Measurements from ENCODE around the gene UBD.

Gene UBD

DNA sequence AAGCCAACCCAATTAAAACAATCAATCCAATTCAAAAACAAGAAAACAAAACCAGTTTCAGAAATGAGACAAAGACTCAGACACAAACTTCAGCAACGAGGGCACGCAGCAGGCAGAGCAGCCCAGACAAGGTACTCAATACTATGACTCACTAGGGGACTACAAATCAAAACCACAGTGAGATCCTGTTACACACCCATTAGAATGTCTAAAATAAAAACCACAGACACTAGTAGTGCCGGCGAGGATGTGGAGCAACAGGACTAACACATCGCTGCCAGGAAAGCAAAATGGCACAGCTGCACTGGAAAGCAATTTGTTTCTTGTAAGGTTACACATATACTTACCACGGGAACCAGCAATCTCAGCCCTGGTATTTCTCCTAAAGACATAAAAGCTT, 43.4 kb downstream of the UBD start:
- peak; percentile 94 for DNase-seq
- in situ Hi-C loops (cut with HindIII; ENCODE audit: low pct_ligation_motif_present, low sequenced_read_pairs) = no loop called here
- Histone ChIP-seq H3K27me3 (replicated peaks) (no peaks in the 10 kb centered on the region), H3K27ac (peak overlapping the region; percentile 67), H3K4me3 (ENCODE audit: low read depth, low read length) (no peak overlapping the region), H3K36me3 (replicated peaks) (no peaks in the 10 kb centered on the region)
- TF ChIP-seq, protein P1, sequence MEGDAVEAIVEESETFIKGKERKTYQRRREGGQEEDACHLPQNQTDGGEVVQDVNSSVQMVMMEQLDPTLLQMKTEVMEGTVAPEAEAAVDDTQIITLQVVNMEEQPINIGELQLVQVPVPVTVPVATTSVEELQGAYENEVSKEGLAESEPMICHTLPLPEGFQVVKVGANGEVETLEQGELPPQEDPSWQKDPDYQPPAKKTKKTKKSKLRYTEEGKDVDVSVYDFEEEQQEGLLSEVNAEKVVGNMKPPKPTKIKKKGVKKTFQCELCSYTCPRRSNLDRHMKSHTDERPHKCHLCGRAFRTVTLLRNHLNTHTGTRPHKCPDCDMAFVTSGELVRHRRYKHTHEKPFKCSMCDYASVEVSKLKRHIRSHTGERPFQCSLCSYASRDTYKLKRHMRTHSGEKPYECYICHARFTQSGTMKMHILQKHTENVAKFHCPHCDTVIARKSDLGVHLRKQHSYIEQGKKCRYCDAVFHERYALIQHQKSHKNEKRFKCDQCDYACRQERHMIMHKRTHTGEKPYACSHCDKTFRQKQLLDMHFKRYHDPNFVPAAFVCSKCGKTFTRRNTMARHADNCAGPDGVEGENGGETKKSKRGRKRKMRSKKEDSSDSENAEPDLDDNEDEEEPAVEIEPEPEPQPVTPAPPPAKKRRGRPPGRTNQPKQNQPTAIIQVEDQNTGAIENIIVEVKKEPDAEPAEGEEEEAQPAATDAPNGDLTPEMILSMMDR (IDR thresholded peaks at IDR 0.05; ENCODE audit: low read depth, low read length, missing control alignments) = no peak

DNA sequence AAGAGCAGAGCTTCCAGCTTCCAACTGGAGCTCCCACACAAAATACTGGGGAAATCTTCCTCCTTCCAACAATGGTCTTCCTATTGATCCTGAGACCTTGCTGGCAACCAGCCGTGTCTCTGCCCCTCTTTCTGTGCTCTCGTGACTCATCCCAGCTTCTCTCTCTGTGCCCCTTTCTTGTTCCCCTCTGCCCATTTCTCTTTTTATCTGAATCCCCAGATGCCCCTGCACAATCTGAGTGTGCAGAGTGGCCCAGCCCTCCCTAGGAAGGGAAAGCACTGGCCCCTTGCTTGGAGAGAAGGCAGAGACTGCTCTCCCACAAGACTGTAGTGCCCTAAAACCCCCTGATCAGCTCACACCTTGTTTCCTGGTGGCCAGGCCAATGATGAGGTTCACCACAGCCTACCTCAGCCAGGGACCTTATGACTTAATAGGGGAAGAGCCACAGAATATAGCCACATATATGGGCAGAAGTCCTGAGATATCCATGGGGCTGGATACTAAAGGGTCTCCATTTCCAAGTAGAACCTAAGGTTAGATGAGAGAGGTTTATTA, 48.7 kb downstream of the UBD start:
- TF ChIP-seq, protein P1 (IDR thresholded peaks at IDR 0.05; ENCODE audit: low read depth, low read length, missing control alignments) = no peak
- no peak overlapping the region for H3K4me3 ChIP-seq (ENCODE audit: low read depth, low read length)
- H3K27ac ChIP-seq = no peak overlapping the region
- H3K36me3 ChIP-seq (replicated peaks) = no peaks in the 10 kb centered on the region
- H3K27me3 ChIP-seq (replicated peaks) = no peaks in the 10 kb centered on the region
- in situ Hi-C loops (cut with HindIII; ENCODE audit: low pct_ligation_motif_present, low sequenced_read_pairs) = no loop called here
- no peak for DNase-seq

DNA sequence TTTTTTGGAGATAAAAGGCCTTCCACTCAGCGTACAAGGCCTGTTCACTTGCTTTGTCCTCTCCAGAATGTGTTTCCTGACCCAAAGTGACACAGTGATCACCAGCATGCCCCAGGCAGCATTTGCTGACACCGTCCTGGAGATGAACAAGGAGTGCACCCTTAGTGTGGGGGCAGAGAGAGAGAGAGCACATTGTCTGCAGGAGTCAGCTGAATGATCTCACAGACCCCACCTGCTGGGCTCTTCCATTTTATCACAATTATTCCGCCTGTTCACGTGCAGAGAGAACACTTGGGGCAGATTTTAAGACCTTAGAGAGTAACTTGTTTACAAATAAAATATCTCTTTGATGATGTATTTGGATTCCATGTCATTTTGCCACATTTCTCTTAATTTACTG, 49.3 kb downstream of the UBD start:
- in situ Hi-C loops (cut with HindIII; ENCODE audit: low pct_ligation_motif_present, low sequenced_read_pairs) = no loop called here
- DNase-seq = no peak
- H3K4me3 ChIP-seq (ENCODE audit: low read depth, low read length) = no peak overlapping the region
- no peaks in the 10 kb centered on the region for H3K27me3 ChIP-seq (replicated peaks)
- H3K36me3 ChIP-seq (replicated peaks) = no peaks in the 10 kb centered on the region
- TF ChIP-seq, protein P1 (IDR thresholded peaks at IDR 0.05; ENCODE audit: low read depth, low read length, missing control alignments) = peak; percentile 25
- no peak overlapping the region for H3K27ac ChIP-seq

DNA sequence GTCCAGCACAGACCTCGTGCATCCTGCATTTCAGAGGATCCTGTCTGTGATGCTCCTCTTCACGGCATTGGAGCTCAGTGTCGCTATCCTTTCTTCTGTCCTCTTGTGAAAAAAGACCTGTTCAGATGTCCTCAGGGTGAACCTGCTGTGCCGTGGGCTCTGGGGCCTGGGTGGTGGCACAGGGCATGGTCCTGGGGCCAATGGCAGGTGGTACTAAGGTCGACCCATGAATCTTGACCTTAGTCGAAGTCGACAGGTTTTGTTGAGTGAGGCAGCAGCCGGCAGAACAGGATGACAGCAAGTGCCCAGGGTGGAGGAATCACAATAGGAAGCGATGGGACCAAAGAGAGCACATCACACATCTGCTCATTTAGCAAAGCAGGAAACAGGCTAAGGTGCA, 49.8 kb downstream of the UBD start:
- Histone ChIP-seq H3K36me3 (replicated peaks) (no peaks in the 10 kb centered on the region), H3K4me3 (ENCODE audit: low read depth, low read length) (no peak overlapping the region), H3K27me3 (replicated peaks) (no peaks in the 10 kb centered on the region), H3K27ac (no peak overlapping the region)
- TF ChIP-seq, protein P1 (IDR thresholded peaks at IDR 0.05; ENCODE audit: low read depth, low read length, missing control alignments) = no peak
- in situ Hi-C loops (cut with HindIII; ENCODE audit: low pct_ligation_motif_present, low sequenced_read_pairs) = no loop called here
- no peak for DNase-seq

DNA sequence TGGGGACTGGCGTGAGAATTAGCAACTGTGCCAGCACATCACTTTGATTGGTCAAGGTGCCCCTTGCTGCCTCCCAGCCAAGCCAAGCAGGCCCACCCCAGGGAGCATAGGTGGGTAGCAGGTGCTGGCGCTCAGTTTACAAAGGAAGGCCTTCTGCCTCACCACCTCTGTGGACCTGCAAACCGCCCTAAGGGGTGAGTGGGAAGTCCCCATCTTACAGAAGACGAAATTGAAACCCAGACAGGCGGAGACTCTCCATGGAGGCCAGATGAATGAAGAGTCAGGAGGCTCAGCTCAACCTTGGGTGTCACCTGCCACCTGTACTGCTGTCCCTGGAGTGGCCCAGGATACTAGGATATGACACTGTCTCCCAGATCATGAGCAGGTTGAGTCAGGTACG, 50.3 kb downstream of the UBD start:
- Histone ChIP-seq H3K4me3 (ENCODE audit: low read depth, low read length) (no peak overlapping the region), H3K27ac (no peak overlapping the region), H3K27me3 (replicated peaks) (no peaks in the 10 kb centered on the region), H3K36me3 (replicated peaks) (no peaks in the 10 kb centered on the region)
- DNase-seq = no peak
- TF ChIP-seq, protein P1 (IDR thresholded peaks at IDR 0.05; ENCODE audit: low read depth, low read length, missing control alignments) = no peak
- in situ Hi-C loops (cut with HindIII; ENCODE audit: low pct_ligation_motif_present, low sequenced_read_pairs) = no loop called here

DNA sequence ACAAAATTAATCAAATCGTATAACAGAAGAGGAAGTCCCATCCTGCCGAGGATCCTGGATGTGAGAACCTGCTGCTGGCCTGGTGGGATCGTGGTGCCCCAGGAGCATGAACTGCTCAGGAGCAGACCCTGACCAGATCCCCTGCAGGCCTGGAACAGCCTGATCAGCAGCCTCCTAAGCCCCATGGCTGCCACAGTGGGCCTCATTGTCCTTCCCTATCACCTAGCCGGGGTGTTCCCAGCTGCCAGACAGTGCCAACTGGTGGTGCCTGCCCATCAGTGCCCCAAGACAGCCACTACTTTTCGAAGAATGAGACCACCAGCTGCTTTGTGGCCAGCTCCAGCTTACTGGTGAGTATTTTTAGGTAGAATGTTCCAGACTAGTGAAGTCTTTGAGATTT, 52.2 kb downstream of the UBD start:
- no peak overlapping the region for H3K4me3 ChIP-seq (ENCODE audit: low read depth, low read length)
- no peak for DNase-seq
- in situ Hi-C loops (cut with HindIII; ENCODE audit: low pct_ligation_motif_present, low sequenced_read_pairs) = no loop called here
- H3K36me3 ChIP-seq (replicated peaks) = no peaks in the 10 kb centered on the region
- no peak overlapping the region for H3K27ac ChIP-seq
- TF ChIP-seq, protein P1 (IDR thresholded peaks at IDR 0.05; ENCODE audit: low read depth, low read length, missing control alignments) = no peak
- H3K27me3 ChIP-seq (replicated peaks) = no peaks in the 10 kb centered on the region
